Left lung (tissue), 10 donors: Measurements from ENCODE around the gene FBXL7. TPM values are rescaled to one million over a fixed set of nuclear protein-coding genes. Genes with fewer than 3 reads are reported as not detected.

ENCODE experiments used
- ATAC-seq: fragments of 200-7000 bp; cut with Tn5 transposase; one replicate; pipeline ENCODE4 v1.9.1; 2020; ENCODE audit warnings: moderate library complexity
- DNase-seq, 4 donors: peaks; one replicate each; pipeline ENCODE4 v3.0.0-alpha.2; 2013 to 2020
- H3K27ac ChIP-seq, 2 donors: fragments of 200-600 bp; sonication (generic) in 1 of 2; one replicate each; pipeline versions ENCODE4 v1.5.0 to v1.8.0; 2020 to 2021
- H3K27me3 ChIP-seq, 2 donors: fragments of 200-600 bp; sonication (generic) in 1 of 2; one replicate each; pipeline versions ENCODE4 v1.5.0 to v1.8.0; 2020 to 2021
- H3K36me3 ChIP-seq, 2 donors: fragments of 200-600 bp; sonication (generic) in 1 of 2; one replicate each; pipeline versions ENCODE4 v1.5.0 to v1.8.0; 2020 to 2021
- H3K4me1 ChIP-seq, 2 donors: fragments of 200-600 bp; one replicate each; pipeline ENCODE4 v1.8.0; 2021
- H3K4me3 ChIP-seq, 2 donors: fragments of 200-600 bp; sonication (generic) in 1 of 2; one replicate each; pipeline versions ENCODE4 v1.5.0 to v1.8.0; 2020 to 2021; ENCODE audit warnings: mild to moderate bottlenecking in 1 of 2
- H3K9me3 ChIP-seq, 2 donors: fragments of 200-600 bp; sonication (generic) in 1 of 2; one replicate each; pipeline versions ENCODE4 v1.5.0 to v1.8.0; 2020 to 2021
- intact Hi-C, 2 donors: fragments of 100-400 bp; cut with DNase I; formaldehyde crosslinking; loops; one replicate each; pipeline versions ENCODE4 v1.11.2 to v1.14.2; 2022
- polyA plus RNA-seq, 6 donors: library from polyadenylated mRNA; unstranded; fragments of 120-200 nt; gene quantifications; one replicate each; pipeline ENCODE4 v1.2.1, GENCODE V29; 2013; ENCODE audit not compliant: insufficient read length in 6 of 6
- total RNA-seq, 2 donors: library from RNA; stranded (reverse); fragmentation: NEBNext Ultra II Directional; extraction: Animal tissue kit (Norgen Biotek cat#: 25700); gene quantifications; one replicate each; pipeline ENCODE4 v1.2.1, GENCODE V29; 2021
- TF ChIP-seq, protein P1 (sequence below), 2 donors: fragments of 200-600 bp; sonication (generic) in 1 of 2; IDR thresholded peaks; one replicate each; pipeline versions ENCODE4 v1.5.0 to v1.8.0; 2021; ENCODE audit warnings: antibody characterized with exemption in 2 of 2
- donor health status: DM: no; HTN: yes; CAD: no.
- donor health status: DM: no; HTN: no; CAD: no.

FBXL7 gene
- total and polyA plus RNA-seq, 8 donors, result 12.0 to 32.4 (median 28.1) TPM

DNA sequence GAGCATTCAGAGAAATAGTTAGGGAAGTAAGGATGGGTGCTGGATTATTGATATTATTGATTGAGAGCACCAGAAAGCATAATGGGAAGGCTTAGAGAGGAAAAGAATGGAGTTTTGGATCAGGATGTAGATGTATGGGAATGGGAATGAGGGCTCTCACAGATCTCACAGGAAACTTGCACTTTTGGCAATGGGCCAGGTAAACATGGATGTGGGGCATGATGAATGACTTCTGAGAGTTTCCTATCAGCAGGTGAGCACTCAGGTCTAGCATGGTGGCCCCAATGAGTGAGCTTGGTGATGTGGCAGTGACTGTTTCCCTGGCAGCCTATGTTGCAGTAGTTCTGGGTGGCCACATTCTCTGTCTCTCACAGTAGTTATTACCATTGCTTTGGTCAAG is 283.8 kb downstream of the FBXL7 start:
- no peak overlapping the region for H3K4me3 ChIP-seq
- no peak overlapping the region for H3K27ac ChIP-seq
- H3K36me3 ChIP-seq, result no peaks in the 10 kb centered on the region
- no peak for DNase-seq
- TF ChIP-seq, protein P1, sequence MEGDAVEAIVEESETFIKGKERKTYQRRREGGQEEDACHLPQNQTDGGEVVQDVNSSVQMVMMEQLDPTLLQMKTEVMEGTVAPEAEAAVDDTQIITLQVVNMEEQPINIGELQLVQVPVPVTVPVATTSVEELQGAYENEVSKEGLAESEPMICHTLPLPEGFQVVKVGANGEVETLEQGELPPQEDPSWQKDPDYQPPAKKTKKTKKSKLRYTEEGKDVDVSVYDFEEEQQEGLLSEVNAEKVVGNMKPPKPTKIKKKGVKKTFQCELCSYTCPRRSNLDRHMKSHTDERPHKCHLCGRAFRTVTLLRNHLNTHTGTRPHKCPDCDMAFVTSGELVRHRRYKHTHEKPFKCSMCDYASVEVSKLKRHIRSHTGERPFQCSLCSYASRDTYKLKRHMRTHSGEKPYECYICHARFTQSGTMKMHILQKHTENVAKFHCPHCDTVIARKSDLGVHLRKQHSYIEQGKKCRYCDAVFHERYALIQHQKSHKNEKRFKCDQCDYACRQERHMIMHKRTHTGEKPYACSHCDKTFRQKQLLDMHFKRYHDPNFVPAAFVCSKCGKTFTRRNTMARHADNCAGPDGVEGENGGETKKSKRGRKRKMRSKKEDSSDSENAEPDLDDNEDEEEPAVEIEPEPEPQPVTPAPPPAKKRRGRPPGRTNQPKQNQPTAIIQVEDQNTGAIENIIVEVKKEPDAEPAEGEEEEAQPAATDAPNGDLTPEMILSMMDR (IDR thresholded peaks at IDR 0.05), result no peak
- no peaks in the 10 kb centered on the region for H3K9me3 ChIP-seq
- no peaks in the 10 kb centered on the region for H3K27me3 ChIP-seq
- no peaks in the 10 kb centered on the region for H3K4me1 ChIP-seq
- ATAC-seq, result no peak
- intact Hi-C loops, result no loop called here

DNA sequence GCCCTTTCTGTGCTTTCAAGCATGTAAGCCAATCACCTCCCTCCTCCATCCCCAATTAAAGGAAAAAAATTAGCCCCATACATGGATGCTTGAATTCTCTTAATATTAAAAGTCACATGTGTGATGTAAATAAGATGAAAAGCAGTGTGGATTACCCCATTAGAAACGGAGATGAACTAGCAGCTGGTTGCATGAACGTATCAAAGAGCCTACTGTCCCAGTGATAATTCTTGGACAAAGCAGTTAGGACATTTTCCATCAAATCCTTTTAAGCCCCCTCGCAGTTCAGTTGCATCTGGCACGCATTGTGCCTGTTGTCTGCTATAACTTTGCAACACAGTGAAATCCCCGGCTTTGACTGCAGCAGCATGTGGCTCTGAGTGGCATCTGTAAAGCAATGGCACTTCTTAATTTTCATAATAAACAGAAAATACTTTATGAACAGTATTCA is 285.6 kb downstream of the FBXL7 start:
- TF ChIP-seq, protein P1 (IDR thresholded peaks at IDR 0.05), result no peak
- no peaks in the 10 kb centered on the region for H3K27me3 ChIP-seq
- H3K4me1 ChIP-seq, result no peaks in the 10 kb centered on the region
- H3K9me3 ChIP-seq, result no peaks in the 10 kb centered on the region
- no peaks in the 10 kb centered on the region for H3K36me3 ChIP-seq
- intact Hi-C loops, result no loop called here
- H3K27ac ChIP-seq, result no peak overlapping the region
- H3K4me3 ChIP-seq, result no peak overlapping the region
- no peak for DNase-seq
- ATAC-seq, result no peak

DNA sequence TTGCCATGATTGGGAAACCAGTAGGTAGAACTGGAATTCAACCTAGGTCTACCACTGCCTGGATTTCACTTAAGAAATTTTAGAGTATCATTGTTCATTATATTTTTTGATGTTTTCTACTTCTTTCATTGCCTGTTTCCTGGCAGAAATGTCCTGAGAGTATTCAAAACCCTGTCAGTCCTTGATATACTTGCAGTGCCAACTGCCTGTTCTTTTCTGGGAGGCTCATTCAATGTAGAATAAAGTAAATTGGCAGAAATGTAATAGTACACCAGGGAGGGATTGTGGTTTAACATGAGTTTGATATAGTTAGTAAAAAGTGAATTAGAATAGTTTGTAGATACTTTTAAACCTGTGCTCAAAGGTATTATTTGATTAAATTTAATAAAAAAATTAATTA is 286.3 kb downstream of the FBXL7 start:
- intact Hi-C loops, result no loop called here
- TF ChIP-seq, protein P1 (IDR thresholded peaks at IDR 0.05), result no peak
- no peaks in the 10 kb centered on the region for H3K36me3 ChIP-seq
- no peak overlapping the region for H3K27ac ChIP-seq
- no peak for DNase-seq
- H3K4me1 ChIP-seq, result no peaks in the 10 kb centered on the region
- H3K9me3 ChIP-seq, result no peaks in the 10 kb centered on the region
- H3K27me3 ChIP-seq, result no peaks in the 10 kb centered on the region
- H3K4me3 ChIP-seq, result no peak overlapping the region
- ATAC-seq, result no peak

DNA sequence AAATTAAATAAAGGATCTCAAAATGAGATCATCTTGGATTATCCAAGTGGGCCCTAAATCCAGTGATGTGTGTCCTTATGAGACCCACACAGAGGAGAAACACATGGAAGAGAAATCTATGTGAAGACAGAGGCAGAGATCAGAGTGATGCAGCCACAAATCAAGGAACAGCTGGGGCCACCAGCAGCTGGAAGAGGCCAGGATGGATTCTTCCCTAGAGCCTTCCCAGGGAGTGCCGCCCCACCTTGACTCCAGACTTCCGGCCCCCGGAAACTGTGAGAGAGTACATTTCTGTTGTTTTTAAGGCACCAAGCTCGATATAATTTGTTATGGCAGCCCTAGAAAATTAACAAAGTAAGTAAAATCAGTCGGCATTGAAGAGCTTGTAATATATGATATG is 286.9 kb downstream of the FBXL7 start:
- Histone ChIP-seq H3K9me3 (no peaks in the 10 kb centered on the region), H3K27me3 (no peaks in the 10 kb centered on the region), H3K4me3 (no peak overlapping the region), H3K27ac (no peak overlapping the region), H3K36me3 (no peaks in the 10 kb centered on the region), H3K4me1 (no peaks in the 10 kb centered on the region)
- TF ChIP-seq, protein P1 (IDR thresholded peaks at IDR 0.05), result no peak
- ATAC-seq (no peak), DNase-seq (no peak)
- intact Hi-C loops, result no loop called here

DNA sequence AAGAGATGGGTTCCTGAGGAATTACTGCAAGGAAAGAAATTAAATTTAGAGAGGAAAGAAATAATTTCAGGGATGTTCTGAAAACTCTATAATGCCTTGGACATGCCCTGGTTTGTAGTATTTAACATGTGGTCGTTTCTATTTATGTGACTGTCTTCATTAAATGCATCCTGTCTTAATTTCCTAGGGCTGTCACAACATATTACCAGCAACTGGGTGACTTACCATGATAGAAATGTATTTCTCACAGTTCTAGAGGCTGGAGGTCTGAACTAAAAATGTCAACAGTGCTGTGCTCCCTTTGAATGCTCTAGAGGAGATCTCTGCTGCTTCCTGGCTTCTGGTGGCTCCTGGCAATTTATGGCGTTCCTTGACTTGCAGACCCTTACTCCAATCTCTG is 287.7 kb downstream of the FBXL7 start:
- ATAC-seq (no peak), DNase-seq (no peak)
- no peak overlapping the region for H3K27ac ChIP-seq
- no peaks in the 10 kb centered on the region for H3K9me3 ChIP-seq
- intact Hi-C loops, result no loop called here
- H3K4me3 ChIP-seq, result no peak overlapping the region
- TF ChIP-seq, protein P1 (IDR thresholded peaks at IDR 0.05), result no peak
- no peaks in the 10 kb centered on the region for H3K4me1 ChIP-seq
- no peaks in the 10 kb centered on the region for H3K36me3 ChIP-seq
- H3K27me3 ChIP-seq, result no peaks in the 10 kb centered on the region
